HG02852 (cell line): ENCODE measurements around the gene TBC1D3I.
"Not testable (repeated sequence)": the region's sequence is repeated elsewhere in the genome, so short reads cannot be mapped to it uniquely, and the experiment has no call there.

ENCODE experiments used
- ATAC-seq: cut with Tn5 transposase; IDR thresholded peaks from one replicate; pipeline ENCODE4 v1.9.1; 2021; ENCODE audit warnings: mild to moderate bottlenecking, moderate library complexity; ENCODE audit not compliant: unreplicated experiment

TBC1D3I gene

DNA sequence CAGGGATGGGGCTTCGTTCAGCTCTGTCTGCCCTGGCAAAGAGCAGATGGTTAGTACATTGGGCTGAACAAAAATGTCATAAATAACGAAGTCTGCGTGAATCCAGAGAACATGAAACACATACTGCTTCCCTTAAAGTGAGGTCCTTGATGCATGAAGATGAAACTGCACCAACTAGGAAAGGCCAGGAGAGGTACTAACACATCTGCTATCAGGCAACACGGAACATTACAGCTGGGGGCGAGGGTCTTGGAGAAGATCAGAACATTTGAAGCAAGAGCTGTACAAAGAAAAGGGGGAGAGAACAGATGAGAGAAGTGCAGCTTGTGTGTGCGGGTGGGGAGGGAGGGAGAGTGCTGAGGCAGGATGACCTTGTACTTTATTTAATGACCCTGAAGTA, 57.0 kb downstream of the TBC1D3I start:
- ATAC-seq: not testable (repeated sequence)

- ATAC-seq: not testable (repeated sequence)
Measured at GRCh38 chr17:36206486-36206821, 57.9 kb downstream of the TBC1D3I start.

DNA sequence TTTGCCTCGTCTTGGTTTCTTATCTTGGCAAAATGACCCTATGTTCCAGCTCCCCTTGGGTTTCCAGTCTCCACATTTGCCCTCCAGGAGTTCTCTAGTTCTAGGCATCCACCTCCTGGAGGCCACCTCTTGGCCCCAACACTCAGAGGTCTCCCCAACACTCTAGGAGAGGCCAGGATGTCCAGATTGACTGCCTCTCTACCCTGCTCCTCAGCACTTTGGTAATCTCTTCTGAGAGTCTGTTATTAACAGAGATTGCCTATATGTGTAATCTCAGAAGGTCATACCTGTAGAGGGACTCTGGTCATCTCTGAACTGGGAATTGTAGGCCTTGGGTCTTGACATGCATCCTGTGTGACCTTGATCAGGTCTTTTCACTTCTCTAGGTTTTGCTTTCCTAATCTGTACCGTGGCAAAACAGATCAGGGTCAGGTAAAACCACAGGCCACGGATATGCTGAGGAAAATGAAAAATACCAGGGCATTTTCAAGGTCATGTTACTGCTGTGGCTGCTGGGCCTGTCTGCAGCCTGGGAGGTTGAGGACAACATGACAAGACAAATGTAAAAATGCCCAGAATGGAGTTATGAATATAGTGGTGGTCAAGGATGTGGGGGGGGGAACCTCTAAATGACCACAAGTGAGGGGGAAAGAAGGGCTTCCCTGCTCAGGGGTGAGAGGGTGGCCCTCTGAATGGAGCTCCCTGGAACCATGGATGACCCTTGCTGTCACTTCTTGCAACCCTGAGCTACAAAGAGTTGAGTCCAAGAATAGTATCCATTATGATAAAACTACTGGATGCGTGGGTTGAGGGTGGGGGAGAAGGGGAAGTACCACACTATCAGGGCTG, 58.5 kb downstream of the TBC1D3I start:
- no peak for ATAC-seq

DNA sequence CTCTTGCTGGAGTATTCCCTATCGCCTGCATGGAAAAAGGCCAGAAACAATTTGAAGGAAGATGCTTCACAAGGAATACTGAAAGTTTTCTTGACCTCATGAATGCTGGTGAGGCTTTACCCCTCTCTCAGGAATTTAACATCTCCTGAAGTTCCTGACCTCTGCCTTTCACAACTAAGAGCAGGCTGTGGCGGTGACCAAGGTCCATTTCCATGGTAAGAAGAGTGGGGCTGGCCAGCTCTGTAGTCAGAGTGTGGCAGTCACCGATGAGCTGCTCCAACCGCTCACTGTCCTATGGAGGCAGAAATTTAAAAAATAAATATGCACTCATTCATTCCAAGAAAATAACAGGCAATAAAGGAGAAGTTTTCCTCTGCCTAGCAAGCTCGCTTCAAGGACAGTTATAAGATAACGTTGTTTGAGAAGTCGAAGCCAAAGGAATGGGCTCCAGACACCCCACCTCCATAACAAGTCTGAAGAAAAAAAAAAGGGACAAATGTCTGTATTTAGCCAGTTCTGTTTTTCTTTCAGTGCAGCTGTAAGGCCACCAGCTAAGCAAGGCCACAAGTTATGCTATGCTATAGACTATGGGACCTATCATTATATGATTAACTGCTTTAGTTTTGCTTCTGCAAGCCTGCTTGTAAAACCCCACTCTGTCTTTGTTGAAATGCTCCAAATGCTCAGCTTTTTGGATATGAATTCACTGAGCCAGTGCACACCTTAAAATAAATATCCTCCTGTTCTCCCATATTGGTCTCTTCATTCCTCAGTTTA, 59.5 kb downstream of the TBC1D3I start:
- no peak for ATAC-seq
